ENCODE data around the gene SLC12A8.
A peak's percentile ranks its signal among the peaks of the same experiment; 100 is the strongest.
"Not testable (repeated sequence)": the region's sequence is repeated elsewhere in the genome, so short reads cannot be mapped to it uniquely, and the experiment has no call there.

Gene SLC12A8

GRCh38 chr3:125110016-125110875 is 102.3 kb downstream of the SLC12A8 start:
- DNase-seq = peak in 1 of 5 experiments; percentile 11

- no peak for DNase-seq
These were observed 103.0 kb downstream of the SLC12A8 start for GRCh38 chr3:125109536-125109925.

GRCh38 chr3:125108833-125109535 is 103.6 kb downstream of the SLC12A8 start:
- DNase-seq = no peak

GRCh38 chr3:125107861-125108567 is 104.5 kb downstream of the SLC12A8 start:
- DNase-seq = peak in 1 of 5 experiments; percentile 17

GRCh38 chr3:125107363-125107762 is 105.2 kb downstream of the SLC12A8 start:
- DNase-seq = no peak

GRCh38 chr3:125105116-125105515 is 107.4 kb downstream of the SLC12A8 start:
- no peak for DNase-seq

- DNase-seq = no peak
These were observed 107.9 kb downstream of the SLC12A8 start for GRCh38 chr3:125104639-125105038.

- DNase-seq = no peak
These were observed 109.1 kb downstream of the SLC12A8 start for GRCh38 chr3:125103406-125103805.

GRCh38 chr3:125102470-125102869 is 110.1 kb downstream of the SLC12A8 start:
- no peak for DNase-seq

- DNase-seq = no peak
These were observed 113.8 kb downstream of the SLC12A8 start for GRCh38 chr3:125098611-125099291.

GRCh38 chr3:125090649-125091048 is 121.9 kb downstream of the SLC12A8 start:
- DNase-seq = no peak

GRCh38 chr3:125087768-125088391 is 124.7 kb downstream of the SLC12A8 start:
- DNase-seq = no peak

- DNase-seq = no peak
These were observed 127.4 kb downstream of the SLC12A8 start for GRCh38 chr3:125085166-125085565.

- no peak for DNase-seq
These were observed 128.8 kb downstream of the SLC12A8 start for GRCh38 chr3:125083776-125084175.

- not testable (repeated sequence) for DNase-seq
These were observed 130.2 kb downstream of the SLC12A8 start for GRCh38 chr3:125082339-125082738.

GRCh38 chr3:125080077-125080476 is 132.5 kb downstream of the SLC12A8 start:
- DNase-seq = no peak

GRCh38 chr3:125079675-125080045 is 132.9 kb downstream of the SLC12A8 start:
- no peak for DNase-seq

GRCh38 chr3:125078951-125079674 is 133.4 kb downstream of the SLC12A8 start:
- no peak for DNase-seq

GRCh38 chr3:125077864-125078263 is 134.7 kb downstream of the SLC12A8 start:
- no peak for DNase-seq

- DNase-seq = no peak
These were observed 136.1 kb downstream of the SLC12A8 start for GRCh38 chr3:125076464-125076863.

- no peak for DNase-seq
These were observed 136.8 kb downstream of the SLC12A8 start for GRCh38 chr3:125075738-125076137.
